ENCODE data around the gene OR13F1.

GRCh38 chr9:104485014-104485413 is 19.0 kb upstream of the OR13F1 start:
- TF ChIP-seq MAX (IDR thresholded peaks at IDR 0.05) (no peak), EP300 (IDR thresholded peaks at IDR 0.05; ENCODE audit: borderline replicate concordance) (no peak), TCF12 (IDR thresholded peaks at IDR 0.05; ENCODE audit: low read depth) (no peak), NFIC (IDR thresholded peaks at IDR 0.05) (no peak), TAF1 (IDR thresholded peaks at IDR 0.05; ENCODE audit: low read depth) (no peak), RAD21 (IDR thresholded peaks at IDR 0.05; ENCODE audit: low read depth) (no peak), YY1 (IDR thresholded peaks at IDR 0.05; ENCODE audit: low read depth) (no peak), CREB1 (IDR thresholded peaks at IDR 0.05; ENCODE audit: low read depth) (no peak), FOXM1 (IDR thresholded peaks at IDR 0.05; ENCODE audit: borderline replicate concordance, low read depth) (no peak), TEAD4 (IDR thresholded peaks at IDR 0.05) (no peak), EGR1 (IDR thresholded peaks at IDR 0.05) (no peak), ZBTB7A (IDR thresholded peaks at IDR 0.05; ENCODE audit: low read depth) (no peak)
- TF ChIP-seq, protein P1, sequence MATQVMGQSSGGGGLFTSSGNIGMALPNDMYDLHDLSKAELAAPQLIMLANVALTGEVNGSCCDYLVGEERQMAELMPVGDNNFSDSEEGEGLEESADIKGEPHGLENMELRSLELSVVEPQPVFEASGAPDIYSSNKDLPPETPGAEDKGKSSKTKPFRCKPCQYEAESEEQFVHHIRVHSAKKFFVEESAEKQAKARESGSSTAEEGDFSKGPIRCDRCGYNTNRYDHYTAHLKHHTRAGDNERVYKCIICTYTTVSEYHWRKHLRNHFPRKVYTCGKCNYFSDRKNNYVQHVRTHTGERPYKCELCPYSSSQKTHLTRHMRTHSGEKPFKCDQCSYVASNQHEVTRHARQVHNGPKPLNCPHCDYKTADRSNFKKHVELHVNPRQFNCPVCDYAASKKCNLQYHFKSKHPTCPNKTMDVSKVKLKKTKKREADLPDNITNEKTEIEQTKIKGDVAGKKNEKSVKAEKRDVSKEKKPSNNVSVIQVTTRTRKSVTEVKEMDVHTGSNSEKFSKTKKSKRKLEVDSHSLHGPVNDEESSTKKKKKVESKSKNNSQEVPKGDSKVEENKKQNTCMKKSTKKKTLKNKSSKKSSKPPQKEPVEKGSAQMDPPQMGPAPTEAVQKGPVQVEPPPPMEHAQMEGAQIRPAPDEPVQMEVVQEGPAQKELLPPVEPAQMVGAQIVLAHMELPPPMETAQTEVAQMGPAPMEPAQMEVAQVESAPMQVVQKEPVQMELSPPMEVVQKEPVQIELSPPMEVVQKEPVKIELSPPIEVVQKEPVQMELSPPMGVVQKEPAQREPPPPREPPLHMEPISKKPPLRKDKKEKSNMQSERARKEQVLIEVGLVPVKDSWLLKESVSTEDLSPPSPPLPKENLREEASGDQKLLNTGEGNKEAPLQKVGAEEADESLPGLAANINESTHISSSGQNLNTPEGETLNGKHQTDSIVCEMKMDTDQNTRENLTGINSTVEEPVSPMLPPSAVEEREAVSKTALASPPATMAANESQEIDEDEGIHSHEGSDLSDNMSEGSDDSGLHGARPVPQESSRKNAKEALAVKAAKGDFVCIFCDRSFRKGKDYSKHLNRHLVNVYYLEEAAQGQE (IDR thresholded peaks at IDR 0.05; ENCODE audit: low read depth) = no peak

Measured in Ishikawa (cell line).